MM.1S (cell line): ENCODE measurements around the gene USP44.

ENCODE experiments used
- DNase-seq: peaks from one replicate; pipeline ENCODE4 v3.0.0-alpha.2; 2015
- H2AFZ ChIP-seq: fragments of 300-600 bp; sonication (generic); 2 replicates; pipeline ENCODE4 v1.6.0; 2016; ENCODE audit warnings: antibody characterized with exemption, low read length
- H3F3A ChIP-seq: fragments of 300-600 bp; sonication (generic); 2 replicates; pipeline ENCODE4 v1.6.1; 2016; ENCODE audit warnings: mild to moderate bottlenecking, antibody characterized with exemption, low read length, moderate library complexity, mixed read lengths; ENCODE audit not compliant: insufficient read depth
- H3K27ac ChIP-seq: fragments of 300-600 bp; sonication (generic); 2 replicates; pipeline ENCODE4 v1.5.1; 2016; ENCODE audit warnings: mild to moderate bottlenecking, low read length
- H3K27me3 ChIP-seq: fragments of 300-600 bp; sonication (generic); replicated peaks from 2 replicates; pipeline ENCODE4 v1.6.0; 2016; ENCODE audit warnings: low read length; ENCODE audit not compliant: insufficient read depth
- H3K36me3 ChIP-seq: fragments of 300-600 bp; sonication (generic); replicated peaks from 2 replicates; pipeline ENCODE4 v1.6.1; 2016; ENCODE audit warnings: mild to moderate bottlenecking, low read length, mixed read lengths; ENCODE audit not compliant: insufficient read depth
- H3K4me1 ChIP-seq: fragments of 300-600 bp; sonication (generic); 2 replicates; pipeline ENCODE4 v1.6.1; 2016; ENCODE audit warnings: low read length, mixed read lengths
- H3K4me2 ChIP-seq: fragments of 300-600 bp; sonication (generic); 2 replicates; pipeline ENCODE4 v1.6.0; 2016; ENCODE audit warnings: low read depth, low read length
- H3K4me3 ChIP-seq: fragments of 300-600 bp; sonication (generic); 2 replicates; pipeline ENCODE4 v1.5.1; 2016; ENCODE audit warnings: low read length, mixed read lengths
- H3K79me2 ChIP-seq: fragments of 300-600 bp; sonication (generic); 2 replicates; pipeline ENCODE4 v1.6.1; 2016; ENCODE audit warnings: mixed run types, low read length, mixed read lengths
- H3K9ac ChIP-seq: fragments of 300-600 bp; sonication (generic); 2 replicates; pipeline ENCODE4 v1.6.1; 2016; ENCODE audit warnings: low read length, mixed read lengths
- H3K9me2 ChIP-seq: fragments of 300-600 bp; sonication (generic); replicated peaks from 2 replicates; pipeline ENCODE4 v1.6.1; 2016; ENCODE audit warnings: mild to moderate bottlenecking, low read length, mixed read lengths; ENCODE audit not compliant: insufficient read depth
- H3K9me3 ChIP-seq: fragments of 300-600 bp; sonication (generic); replicated peaks from 2 replicates; pipeline ENCODE4 v1.6.1; 2016; ENCODE audit warnings: mild to moderate bottlenecking, low read length, mixed read lengths; ENCODE audit not compliant: insufficient read depth
- H4K20me1 ChIP-seq: fragments of 300-600 bp; sonication (generic); 2 replicates; pipeline ENCODE4 v1.6.1; 2016; ENCODE audit warnings: mild to moderate bottlenecking, low read length, moderate library complexity, mixed read lengths; ENCODE audit not compliant: insufficient read depth
- EZH2 ChIP-seq: fragments of 300-600 bp; sonication (generic); optimal IDR thresholded peaks from 2 replicates; pipeline ENCODE3; 2017; ENCODE audit warnings: low read depth, mild to moderate bottlenecking, antibody characterized with exemption, low read length, mixed read lengths
- EZH2phosphoT487 ChIP-seq: fragments of 300-600 bp; sonication (generic); IDR thresholded peaks from 2 replicates; pipeline ENCODE4 v1.6.1; 2018; ENCODE audit warnings: antibody characterized with exemption, low read length
- TF ChIP-seq, protein P1 (sequence below): fragments of 300-600 bp; sonication (generic); IDR thresholded peaks from 2 replicates; pipeline ENCODE4 v1.5.1; 2016; ENCODE audit warnings: antibody characterized with exemption, low read length, mixed read lengths

The USP44 gene

DNA sequence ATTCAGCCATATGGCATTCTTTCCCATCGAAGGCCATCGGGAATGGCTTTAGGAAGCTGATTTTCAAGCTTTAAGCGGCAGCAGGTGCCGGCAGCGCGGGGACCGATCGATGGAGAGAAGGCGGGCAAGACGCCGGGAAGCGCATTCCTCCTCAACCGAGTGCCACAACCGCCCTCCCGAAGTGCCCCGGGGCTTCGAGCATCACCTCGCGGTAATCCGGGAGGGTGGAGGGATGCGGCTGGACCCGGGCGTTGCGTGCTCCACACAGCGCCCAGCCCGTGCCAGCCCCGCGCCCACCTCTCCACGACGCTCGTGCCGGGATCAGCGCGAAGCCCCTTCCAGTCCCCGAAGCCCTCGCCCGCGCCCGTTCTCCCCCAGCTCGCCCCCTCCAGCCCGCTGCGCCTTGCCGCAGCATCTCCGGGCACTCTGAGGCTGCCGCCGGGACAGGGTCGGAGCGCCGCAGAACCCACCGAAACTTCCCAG, 3.2 kb downstream of the USP44 start:
- H2AFZ ChIP-seq, result no peak overlapping the region
- H3K4me3 ChIP-seq, result peak overlapping the region; percentile 36; the same call in 1 of the 2 replicates
- no peak for DNase-seq
- H3K79me2 ChIP-seq, result no peaks in the 10 kb centered on the region
- TF ChIP-seq EZH2phosphoT487 (no peak), EZH2 (no peak)
- TF ChIP-seq, protein P1, sequence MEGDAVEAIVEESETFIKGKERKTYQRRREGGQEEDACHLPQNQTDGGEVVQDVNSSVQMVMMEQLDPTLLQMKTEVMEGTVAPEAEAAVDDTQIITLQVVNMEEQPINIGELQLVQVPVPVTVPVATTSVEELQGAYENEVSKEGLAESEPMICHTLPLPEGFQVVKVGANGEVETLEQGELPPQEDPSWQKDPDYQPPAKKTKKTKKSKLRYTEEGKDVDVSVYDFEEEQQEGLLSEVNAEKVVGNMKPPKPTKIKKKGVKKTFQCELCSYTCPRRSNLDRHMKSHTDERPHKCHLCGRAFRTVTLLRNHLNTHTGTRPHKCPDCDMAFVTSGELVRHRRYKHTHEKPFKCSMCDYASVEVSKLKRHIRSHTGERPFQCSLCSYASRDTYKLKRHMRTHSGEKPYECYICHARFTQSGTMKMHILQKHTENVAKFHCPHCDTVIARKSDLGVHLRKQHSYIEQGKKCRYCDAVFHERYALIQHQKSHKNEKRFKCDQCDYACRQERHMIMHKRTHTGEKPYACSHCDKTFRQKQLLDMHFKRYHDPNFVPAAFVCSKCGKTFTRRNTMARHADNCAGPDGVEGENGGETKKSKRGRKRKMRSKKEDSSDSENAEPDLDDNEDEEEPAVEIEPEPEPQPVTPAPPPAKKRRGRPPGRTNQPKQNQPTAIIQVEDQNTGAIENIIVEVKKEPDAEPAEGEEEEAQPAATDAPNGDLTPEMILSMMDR, result no peak
- H4K20me1 ChIP-seq, result no peaks in the 10 kb centered on the region
- 0 out of 2 replicates have a peak, but pooled peaks cover 3% of the 10 kb centered on the region for H3K27me3 ChIP-seq
- no peaks in the 10 kb centered on the region for H3K36me3 ChIP-seq
- no peak overlapping the region for H3K9ac ChIP-seq
- H3K9me2 ChIP-seq, result no peaks in the 10 kb centered on the region
- no peaks in the 10 kb centered on the region for H3K9me3 ChIP-seq
- no peaks in the 10 kb centered on the region for H3K4me1 ChIP-seq
- H3F3A ChIP-seq, result no peaks in the 10 kb centered on the region
- peak overlapping the region; percentile 32; the same call in 1 of the 2 replicates for H3K4me2 ChIP-seq
- H3K27ac ChIP-seq, result no peak overlapping the region

- Histone ChIP-seq H3K9ac (no peak overlapping the region), H3K4me3 (no peak overlapping the region)
Observed at GRCh38 chr12:95547522-95548055, 3.7 kb downstream of the USP44 start.

DNA sequence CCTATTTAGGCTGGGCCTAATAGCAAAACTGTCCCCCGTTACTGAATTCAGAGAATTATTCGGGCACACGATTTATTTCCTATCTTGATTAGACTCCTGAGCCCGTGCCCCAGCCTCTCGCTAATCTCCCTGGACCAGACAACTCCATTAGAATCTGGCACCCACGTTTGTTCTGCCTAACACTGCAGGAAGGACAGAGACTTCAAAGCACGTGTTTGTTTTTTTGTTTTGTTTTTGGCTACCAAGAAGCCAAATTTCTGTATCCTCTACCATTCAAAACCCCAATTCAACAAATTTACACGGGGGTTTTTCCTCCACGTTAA, 4.8 kb downstream of the USP44 start:
- no peak for DNase-seq
- no peak overlapping the region for H2AFZ ChIP-seq
- H3K9me3 ChIP-seq, result no peaks in the 10 kb centered on the region
- H3K27me3 ChIP-seq, result 0 out of 2 replicates have a peak, but pooled peaks cover 3% of the 10 kb centered on the region
- H3F3A ChIP-seq, result no peaks in the 10 kb centered on the region
- H3K9me2 ChIP-seq, result no peaks in the 10 kb centered on the region
- no peak overlapping the region for H3K27ac ChIP-seq
- H3K9ac ChIP-seq, result no peak overlapping the region
- H3K4me2 ChIP-seq, result no peak overlapping the region
- H4K20me1 ChIP-seq, result no peaks in the 10 kb centered on the region
- TF ChIP-seq EZH2 (no peak), EZH2phosphoT487 (no peak)
- TF ChIP-seq, protein P1, result no peak
- no peak overlapping the region for H3K4me3 ChIP-seq
- no peaks in the 10 kb centered on the region for H3K79me2 ChIP-seq
- H3K36me3 ChIP-seq, result no peaks in the 10 kb centered on the region
- no peaks in the 10 kb centered on the region for H3K4me1 ChIP-seq

More at GRCh38 chr12:95547522-95548055, 3.7 kb downstream of the USP44 start:
- no peaks in the 10 kb centered on the region for H3F3A ChIP-seq
- H2AFZ ChIP-seq, result no peak overlapping the region
- no peaks in the 10 kb centered on the region for H3K9me2 ChIP-seq
- no peak for DNase-seq
- H4K20me1 ChIP-seq, result no peaks in the 10 kb centered on the region
- H3K36me3 ChIP-seq, result no peaks in the 10 kb centered on the region
- no peaks in the 10 kb centered on the region for H3K9me3 ChIP-seq
- H3K27ac ChIP-seq, result no peak overlapping the region
- H3K4me1 ChIP-seq, result no peaks in the 10 kb centered on the region
- H3K79me2 ChIP-seq, result no peaks in the 10 kb centered on the region
- no peak for TF ChIP-seq EZH2phosphoT487
- TF ChIP-seq, protein P1, result no peak
- TF ChIP-seq EZH2, result no peak
- H3K4me2 ChIP-seq, result no peak overlapping the region
- 0 out of 2 replicates have a peak, but pooled peaks cover 3% of the 10 kb centered on the region for H3K27me3 ChIP-seq
